ENCODE measurements around the gene UNC80.

Gene UNC80

DNA sequence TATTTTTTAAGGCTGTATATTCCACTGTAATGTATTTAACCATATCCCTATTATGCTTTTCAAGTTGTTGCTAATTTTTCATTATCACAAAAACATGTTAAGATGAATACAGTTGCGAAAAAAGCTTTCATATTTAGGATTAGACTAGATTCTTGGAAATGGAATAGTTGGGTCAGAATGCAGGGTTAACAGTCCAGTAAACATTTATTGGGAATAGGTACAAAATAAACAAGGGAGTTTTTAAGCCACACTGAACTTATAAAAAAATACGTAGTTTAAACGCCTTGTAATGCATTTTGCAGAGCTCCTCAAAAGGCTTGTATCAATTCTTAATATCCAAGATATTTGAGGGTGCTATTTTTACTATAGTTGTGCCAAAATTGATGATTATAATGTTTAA is 266.4 kb downstream of the UNC80 start:
- TF ChIP-seq, protein P1, sequence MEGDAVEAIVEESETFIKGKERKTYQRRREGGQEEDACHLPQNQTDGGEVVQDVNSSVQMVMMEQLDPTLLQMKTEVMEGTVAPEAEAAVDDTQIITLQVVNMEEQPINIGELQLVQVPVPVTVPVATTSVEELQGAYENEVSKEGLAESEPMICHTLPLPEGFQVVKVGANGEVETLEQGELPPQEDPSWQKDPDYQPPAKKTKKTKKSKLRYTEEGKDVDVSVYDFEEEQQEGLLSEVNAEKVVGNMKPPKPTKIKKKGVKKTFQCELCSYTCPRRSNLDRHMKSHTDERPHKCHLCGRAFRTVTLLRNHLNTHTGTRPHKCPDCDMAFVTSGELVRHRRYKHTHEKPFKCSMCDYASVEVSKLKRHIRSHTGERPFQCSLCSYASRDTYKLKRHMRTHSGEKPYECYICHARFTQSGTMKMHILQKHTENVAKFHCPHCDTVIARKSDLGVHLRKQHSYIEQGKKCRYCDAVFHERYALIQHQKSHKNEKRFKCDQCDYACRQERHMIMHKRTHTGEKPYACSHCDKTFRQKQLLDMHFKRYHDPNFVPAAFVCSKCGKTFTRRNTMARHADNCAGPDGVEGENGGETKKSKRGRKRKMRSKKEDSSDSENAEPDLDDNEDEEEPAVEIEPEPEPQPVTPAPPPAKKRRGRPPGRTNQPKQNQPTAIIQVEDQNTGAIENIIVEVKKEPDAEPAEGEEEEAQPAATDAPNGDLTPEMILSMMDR (IDR thresholded peaks at IDR 0.05; ENCODE audit: poor library complexity, severe bottlenecking), result no peak
- ATAC-seq (ENCODE audit: low read depth), result no peak
- H3K4me1 ChIP-seq (ENCODE audit: insufficient read depth, poor library complexity, severe bottlenecking), result no peaks in the 10 kb centered on the region
- no peak for DNase-seq (ENCODE audit: low spot score)
- H3K27me3 ChIP-seq (ENCODE audit: insufficient read depth, poor library complexity, severe bottlenecking), result no peaks in the 10 kb centered on the region
- no peaks in the 10 kb centered on the region for H3K9me3 ChIP-seq (ENCODE audit: severe bottlenecking)
- 0 out of 2 replicates have a peak, but pooled peaks cover 4% of the 10 kb centered on the region for H3K36me3 ChIP-seq (ENCODE audit: low read depth)
- no peak overlapping the region for H3K4me3 ChIP-seq (ENCODE audit: severe bottlenecking)
- no peak overlapping the region for H3K27ac ChIP-seq (ENCODE audit: poor library complexity, severe bottlenecking)

DNA sequence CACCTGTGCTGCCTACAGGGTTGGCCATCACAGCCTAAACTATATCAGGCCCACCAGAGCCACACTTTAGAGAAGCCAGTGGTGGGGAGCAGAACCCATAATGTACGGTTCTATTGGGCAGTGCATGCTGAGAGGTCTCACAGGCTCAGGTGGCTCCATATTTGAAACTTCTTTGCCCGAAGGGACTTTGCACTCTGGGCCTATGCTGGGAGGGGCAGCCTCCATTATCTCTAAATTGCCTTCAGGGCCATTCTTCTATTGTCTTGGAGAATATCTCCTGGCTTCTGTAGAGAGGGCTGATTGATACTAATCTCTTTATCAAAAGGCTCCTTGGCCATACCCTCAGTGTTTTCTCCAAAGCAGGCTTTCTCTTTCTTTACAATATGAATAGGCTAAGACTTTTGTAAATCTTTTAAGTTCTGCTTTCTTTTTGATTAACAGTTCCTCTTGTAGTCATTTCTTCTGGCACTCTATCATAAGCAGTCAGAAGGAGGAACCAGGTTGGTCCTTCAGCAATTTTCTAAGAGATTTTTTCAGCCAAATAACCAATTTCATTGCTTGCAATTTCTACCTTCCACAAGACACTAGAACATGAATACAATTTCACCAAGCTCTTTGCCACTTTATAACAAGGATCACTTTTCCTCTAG is 275.3 kb downstream of the UNC80 start:
- no peaks in the 10 kb centered on the region for H3K4me1 ChIP-seq (ENCODE audit: insufficient read depth, poor library complexity, severe bottlenecking)
- TF ChIP-seq, protein P1 (IDR thresholded peaks at IDR 0.05; ENCODE audit: poor library complexity, severe bottlenecking), result no peak
- H3K36me3 ChIP-seq (ENCODE audit: low read depth), result no peaks in the 10 kb centered on the region
- DNase-seq (ENCODE audit: low spot score) (no peak), ATAC-seq (ENCODE audit: low read depth) (no peak)
- no peaks in the 10 kb centered on the region for H3K27me3 ChIP-seq (ENCODE audit: insufficient read depth, poor library complexity, severe bottlenecking)
- no peak overlapping the region for H3K4me3 ChIP-seq (ENCODE audit: severe bottlenecking)
- H3K27ac ChIP-seq (ENCODE audit: poor library complexity, severe bottlenecking), result no peak overlapping the region
- no peaks in the 10 kb centered on the region for H3K9me3 ChIP-seq (ENCODE audit: severe bottlenecking)
